HG02763 (cell line): Measurements from ENCODE around the gene USP6.
"Not testable (repeated sequence)": the region's sequence is repeated elsewhere in the genome, so short reads cannot be mapped to it uniquely, and the experiment has no call there.

ENCODE experiments used
- ATAC-seq: cut with Tn5 transposase; IDR thresholded peaks from one replicate; pipeline ENCODE4 v1.9.1; 2021; ENCODE audit warnings: mild to moderate bottlenecking, moderate library complexity; ENCODE audit not compliant: unreplicated experiment

Gene USP6

GRCh38 chr17:5134571-5134970 is 18.7 kb downstream of the USP6 start:
- ATAC-seq: not testable (repeated sequence)

GRCh38 chr17:5135131-5135712 is 19.4 kb downstream of the USP6 start:
- ATAC-seq: not testable (repeated sequence)

- no peak for ATAC-seq
These were observed 20.1 kb downstream of the USP6 start for GRCh38 chr17:5135726-5136579.

GRCh38 chr17:5136580-5137412 is 21.0 kb downstream of the USP6 start:
- not testable (repeated sequence) for ATAC-seq

- not testable (repeated sequence) for ATAC-seq
These were observed 21.8 kb downstream of the USP6 start for GRCh38 chr17:5137511-5138197.

- ATAC-seq: not testable (repeated sequence)
These were observed 22.3 kb downstream of the USP6 start for GRCh38 chr17:5138198-5138544.

GRCh38 chr17:5138616-5139457 is 23.0 kb downstream of the USP6 start:
- no peak for ATAC-seq

GRCh38 chr17:5139458-5139732 is 23.6 kb downstream of the USP6 start:
- no peak for ATAC-seq

- not testable (repeated sequence) for ATAC-seq
These were observed 27.0 kb downstream of the USP6 start for GRCh38 chr17:5142877-5143276.

GRCh38 chr17:5146122-5146521 is 30.3 kb downstream of the USP6 start:
- ATAC-seq: not testable (repeated sequence)

GRCh38 chr17:5160702-5161101 is 44.9 kb downstream of the USP6 start:
- ATAC-seq: not testable (repeated sequence)

GRCh38 chr17:5161793-5162192 is 46.0 kb downstream of the USP6 start:
- ATAC-seq: not testable (repeated sequence)

- no peak for ATAC-seq
These were observed 48.6 kb downstream of the USP6 start for GRCh38 chr17:5164436-5164835.

GRCh38 chr17:5165791-5166564 is 50.1 kb downstream of the USP6 start:
- not testable (repeated sequence) for ATAC-seq

GRCh38 chr17:5175027-5175426 is 59.2 kb downstream of the USP6 start:
- not testable (repeated sequence) for ATAC-seq

- no peak for ATAC-seq
These were observed 63.2 kb downstream of the USP6 start for GRCh38 chr17:5179003-5179402.

GRCh38 chr17:5181509-5182305 is 65.9 kb downstream of the USP6 start:
- ATAC-seq: no peak

- ATAC-seq: no peak
These were observed 67.0 kb downstream of the USP6 start for GRCh38 chr17:5182597-5183409.
